ENCODE measurements around the gene NXN. TPM values are rescaled to one million over a fixed set of nuclear protein-coding genes. Genes with fewer than 3 reads are reported as not detected.

The NXN gene
- polyA plus RNA-seq, 1 donor from 2014 or later, result 14.8 TPM

DNA sequence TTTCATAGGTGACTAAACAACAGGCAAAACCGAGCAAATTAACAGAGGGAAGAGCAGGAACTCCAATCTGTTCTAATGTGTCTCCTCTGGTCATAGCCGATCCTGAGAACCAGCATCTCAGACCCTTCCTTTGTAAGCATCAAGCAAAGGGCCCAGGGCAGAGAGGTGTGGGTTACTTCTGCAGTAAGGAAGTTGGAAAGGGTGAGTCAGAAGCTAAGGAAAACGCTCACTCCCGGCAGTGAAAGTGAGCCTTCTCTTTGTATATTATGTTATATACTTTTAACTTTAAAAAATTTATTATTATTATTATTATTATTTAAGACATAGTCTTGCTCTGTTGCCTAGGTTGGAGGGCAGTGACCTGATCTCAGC is 119.8 kb downstream of the NXN start:
- TF ChIP-seq CTCF (IDR thresholded peaks at IDR 0.05; ENCODE audit: poor library complexity, severe bottlenecking) (no peak), RAD21 (conservative IDR thresholded peaks at IDR 0.05) (no peak), MXI1 (conservative IDR thresholded peaks at IDR 0.05; ENCODE audit: poor library complexity, severe bottlenecking) (no peak), TAF1 (IDR thresholded peaks at IDR 0.05; ENCODE audit: low read depth) (no peak), POLR2AphosphoS5 (IDR thresholded peaks at IDR 0.05) (no peak), EP300 (conservative IDR thresholded peaks at IDR 0.05; ENCODE audit: poor library complexity, severe bottlenecking) (no peak), REST (IDR thresholded peaks at IDR 0.05; ENCODE audit: borderline replicate concordance) (no peak), SMC3 (conservative IDR thresholded peaks at IDR 0.05; ENCODE audit: poor library complexity) (no peak), EZH2 (IDR thresholded peaks at IDR 0.05; ENCODE audit: borderline replicate concordance, insufficient read depth, low read length, poor library complexity, severe bottlenecking) (no peak)
- Histone ChIP-seq H3K9ac (ENCODE audit: low read length) (no peak overlapping the region), H3K4me3 (ENCODE audit: low read length) (no peak overlapping the region), H3K27ac (ENCODE audit: low read length) (no peak overlapping the region), H3K9me2 (ENCODE audit: insufficient read depth, low read length) (no peaks in the 10 kb centered on the region), H3K9me3 (ENCODE audit: low read length) (no peaks in the 10 kb centered on the region), H3K36me3 (ENCODE audit: insufficient read depth, low read length) (no peaks in the 10 kb centered on the region), H3K4me2 (ENCODE audit: low read length) (no peak overlapping the region), H2AFZ (ENCODE audit: low read depth, low read length) (no peak overlapping the region), H3F3A (ENCODE audit: insufficient read depth, low read length, poor library complexity, severe bottlenecking) (no peaks in the 10 kb centered on the region), H3K27me3 (ENCODE audit: insufficient read depth, low read depth, low read length) (no peaks in the 10 kb centered on the region), H3K79me2 (replicated peaks; ENCODE audit: insufficient read depth, low read length) (peaks cover 11% of the 10 kb centered on the region), H4K20me1 (ENCODE audit: insufficient read depth) (no peaks in the 10 kb centered on the region)

- no peaks in the 10 kb centered on the region for H3K27me3 ChIP-seq (ENCODE audit: insufficient read depth, low read depth, low read length)
- H3K27ac ChIP-seq (ENCODE audit: low read length), result no peak overlapping the region
- no peaks in the 10 kb centered on the region for H3K36me3 ChIP-seq (ENCODE audit: insufficient read depth, low read length)
- H3K9me3 ChIP-seq (ENCODE audit: low read length), result no peaks in the 10 kb centered on the region
- no peak overlapping the region for H3K4me2 ChIP-seq (ENCODE audit: low read length)
- H3F3A ChIP-seq (ENCODE audit: insufficient read depth, low read length, poor library complexity, severe bottlenecking), result no peaks in the 10 kb centered on the region
- no peaks in the 10 kb centered on the region for H4K20me1 ChIP-seq (ENCODE audit: insufficient read depth)
- H3K9ac ChIP-seq (ENCODE audit: low read length), result no peak overlapping the region
- H3K79me2 ChIP-seq (replicated peaks; ENCODE audit: insufficient read depth, low read length), result peaks cover 11% of the 10 kb centered on the region
- H3K4me3 ChIP-seq (ENCODE audit: low read length), result no peak overlapping the region
- no peaks in the 10 kb centered on the region for H3K9me2 ChIP-seq (ENCODE audit: insufficient read depth, low read length)
- TF ChIP-seq MXI1 (conservative IDR thresholded peaks at IDR 0.05; ENCODE audit: poor library complexity, severe bottlenecking) (no peak), POLR2AphosphoS5 (IDR thresholded peaks at IDR 0.05) (no peak), EZH2 (IDR thresholded peaks at IDR 0.05; ENCODE audit: borderline replicate concordance, insufficient read depth, low read length, poor library complexity, severe bottlenecking) (no peak), REST (IDR thresholded peaks at IDR 0.05; ENCODE audit: borderline replicate concordance) (no peak), TAF1 (IDR thresholded peaks at IDR 0.05; ENCODE audit: low read depth) (no peak), SMC3 (conservative IDR thresholded peaks at IDR 0.05; ENCODE audit: poor library complexity) (no peak), RAD21 (conservative IDR thresholded peaks at IDR 0.05) (no peak), CTCF (IDR thresholded peaks at IDR 0.05; ENCODE audit: poor library complexity, severe bottlenecking) (no peak), EP300 (conservative IDR thresholded peaks at IDR 0.05; ENCODE audit: poor library complexity, severe bottlenecking) (no peak)
- H2AFZ ChIP-seq (ENCODE audit: low read depth, low read length), result no peak overlapping the region
Observed at GRCh38 chr17:859061-859823, 120.3 kb downstream of the NXN start.
